ENCODE results near the gene CYS1.

The CYS1 gene

DNA sequence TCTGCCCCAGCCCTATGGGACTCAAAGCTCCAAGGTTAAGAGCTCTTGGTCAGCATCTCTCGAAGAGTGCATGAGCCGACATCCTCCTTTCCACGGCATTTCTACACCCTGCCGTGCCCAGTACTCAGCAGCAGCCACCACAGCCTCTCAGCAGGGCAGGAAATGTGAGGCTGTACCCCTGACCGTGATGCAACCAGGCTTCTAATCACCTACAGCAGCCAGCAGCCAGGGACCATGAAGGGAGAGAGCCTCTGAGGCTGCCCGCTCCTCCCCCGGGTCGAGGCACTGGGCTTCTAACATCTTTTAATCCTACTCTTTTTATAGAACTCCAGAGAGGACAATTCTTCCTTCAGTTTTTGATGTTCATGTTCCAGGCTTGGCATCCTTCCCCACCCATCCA, 6.5 kb downstream of the CYS1 start:
- DNase-seq, result peak in 5 of 58 donors; percentile 6 to 26 (median 24)

DNA sequence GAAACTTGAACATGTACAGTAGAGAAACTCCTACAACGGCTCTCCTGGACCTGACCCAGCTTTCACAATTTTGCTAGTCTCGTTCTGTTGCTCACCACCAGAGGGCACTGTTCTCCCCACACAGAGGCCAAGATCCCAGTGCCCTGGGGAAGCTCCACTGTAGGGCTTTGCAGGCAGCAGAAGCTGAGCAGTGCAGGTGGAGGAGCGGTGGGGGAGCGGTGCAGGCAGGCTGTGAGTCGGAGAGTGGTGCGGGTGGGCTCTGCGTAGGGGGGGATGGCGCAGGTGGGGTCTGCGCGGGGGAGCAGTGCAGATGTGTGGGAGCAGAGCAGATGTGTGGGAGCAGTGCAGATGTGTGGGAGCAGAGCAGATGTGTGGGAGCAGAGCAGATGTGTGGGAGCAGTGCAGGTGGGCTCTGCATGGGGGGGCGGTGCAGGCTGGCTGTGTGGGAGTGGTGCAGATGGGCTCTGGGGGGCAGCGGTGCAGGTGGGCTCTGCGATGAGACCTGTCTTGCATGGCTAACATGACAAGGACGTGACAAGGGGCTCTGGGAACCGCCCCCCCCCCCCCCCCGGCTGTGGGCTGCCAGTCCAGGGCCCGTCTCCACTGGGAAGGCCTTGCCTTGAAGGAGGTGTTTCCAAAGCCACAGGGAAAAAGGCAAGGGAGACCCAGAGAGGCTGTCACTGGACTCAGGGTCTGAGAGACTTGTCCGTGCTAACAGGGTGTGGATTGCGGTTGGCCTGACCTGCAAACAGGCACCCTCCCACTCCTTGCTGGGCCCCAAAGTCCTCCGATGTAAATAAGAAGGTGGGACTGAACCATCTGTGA, 7.3 kb downstream of the CYS1 start:
- peak in 49 of 58 donors; percentile 20 to 87 (median 57) for DNase-seq

GRCh38 chr2:10071595-10071994, 8.6 kb downstream of the CYS1 start:
- no peak for DNase-seq

- no peak for DNase-seq
These were observed 9.0 kb downstream of the CYS1 start for GRCh38 chr2:10071176-10071575.

- DNase-seq, result no peak
These were observed 12.3 kb downstream of the CYS1 start for GRCh38 chr2:10067881-10068280.

DNA sequence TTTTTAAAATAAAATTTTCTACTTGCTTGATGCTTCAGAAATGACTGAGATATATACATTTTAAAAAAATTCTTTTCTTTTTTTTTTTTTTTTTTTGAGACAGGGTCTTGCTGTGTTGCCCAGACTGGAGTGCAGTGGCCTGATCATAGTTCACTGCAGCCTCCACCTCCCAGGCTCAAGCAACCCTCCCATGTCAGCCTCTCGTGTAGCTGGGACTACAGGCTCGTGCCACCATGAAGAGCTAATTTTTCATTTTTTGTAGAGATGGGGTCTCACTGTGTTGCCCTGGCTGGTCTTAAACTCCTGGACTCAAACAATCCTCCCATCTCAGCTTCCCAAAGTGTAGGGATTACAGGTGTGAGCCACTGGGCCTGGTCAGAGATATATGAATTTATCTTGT, 12.9 kb downstream of the CYS1 start:
- DNase-seq, result no peak

GRCh38 chr2:10065773-10066055, 14.5 kb downstream of the CYS1 start:
- DNase-seq, result no peak

DNA sequence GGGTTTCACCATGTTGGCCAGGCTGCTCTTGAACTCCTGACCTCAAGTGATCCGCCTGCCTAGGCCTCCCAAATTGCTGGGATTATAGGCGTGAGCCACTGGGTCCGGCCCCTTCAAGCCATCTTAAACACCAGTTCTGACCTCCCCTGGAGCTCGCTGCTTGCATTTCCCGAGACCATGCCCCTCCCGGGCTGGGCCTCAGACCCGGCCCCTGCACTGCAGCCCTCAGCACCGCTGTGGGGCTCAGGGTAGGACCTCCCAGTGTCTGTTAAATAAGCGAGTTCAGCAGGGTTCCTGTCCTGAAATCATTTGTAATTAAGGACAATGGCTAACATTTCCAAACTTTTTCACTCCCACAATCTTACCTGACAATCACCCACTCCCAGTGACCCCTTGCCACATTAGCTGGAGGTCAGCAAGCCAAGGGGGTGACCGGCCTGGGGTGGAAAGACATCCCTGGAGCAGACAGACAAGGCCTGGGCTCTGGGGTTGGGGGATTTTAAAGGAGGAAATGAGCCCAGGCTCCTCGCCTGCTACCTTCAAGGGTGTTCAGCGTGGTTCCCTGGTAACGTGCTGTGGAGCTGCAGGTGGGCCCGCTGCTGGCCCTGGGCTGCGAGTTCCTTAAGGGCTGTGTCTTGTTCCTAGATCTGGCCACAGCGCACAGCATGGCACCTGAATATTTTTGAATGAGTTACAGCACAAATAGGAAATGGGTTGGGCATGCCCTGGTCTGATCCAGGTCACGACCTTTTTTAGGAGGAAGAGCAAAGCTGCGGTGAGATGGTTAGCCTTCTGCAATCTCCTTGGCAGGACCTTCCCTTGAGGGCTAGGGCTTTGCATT, 15.1 kb downstream of the CYS1 start:
- no peak for DNase-seq

DNA sequence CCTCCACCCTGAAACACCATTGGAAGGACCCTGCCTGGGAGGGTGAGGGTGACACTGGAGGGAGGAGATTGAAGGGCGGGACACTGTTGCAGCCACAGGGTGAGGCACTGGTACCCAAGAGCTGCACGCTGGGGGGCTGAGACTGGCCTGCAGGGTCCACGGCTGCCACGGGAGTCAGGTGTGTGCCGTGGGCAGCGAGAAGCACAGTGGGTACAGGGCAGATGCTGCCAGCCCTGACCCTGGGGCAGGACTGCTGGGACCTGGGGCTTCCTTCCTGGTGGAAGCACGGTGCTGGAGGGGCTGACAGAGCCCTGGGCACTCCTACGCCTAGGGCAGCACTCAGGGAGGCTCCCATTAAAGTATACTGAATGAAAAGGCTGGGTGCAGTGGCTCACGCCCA, 16.6 kb downstream of the CYS1 start:
- no peak for DNase-seq

GRCh38 chr2:10062931-10063365, 17.3 kb downstream of the CYS1 start:
- DNase-seq, result no peak

GRCh38 chr2:10061221-10061925, 18.8 kb downstream of the CYS1 start:
- DNase-seq, result no peak

DNA sequence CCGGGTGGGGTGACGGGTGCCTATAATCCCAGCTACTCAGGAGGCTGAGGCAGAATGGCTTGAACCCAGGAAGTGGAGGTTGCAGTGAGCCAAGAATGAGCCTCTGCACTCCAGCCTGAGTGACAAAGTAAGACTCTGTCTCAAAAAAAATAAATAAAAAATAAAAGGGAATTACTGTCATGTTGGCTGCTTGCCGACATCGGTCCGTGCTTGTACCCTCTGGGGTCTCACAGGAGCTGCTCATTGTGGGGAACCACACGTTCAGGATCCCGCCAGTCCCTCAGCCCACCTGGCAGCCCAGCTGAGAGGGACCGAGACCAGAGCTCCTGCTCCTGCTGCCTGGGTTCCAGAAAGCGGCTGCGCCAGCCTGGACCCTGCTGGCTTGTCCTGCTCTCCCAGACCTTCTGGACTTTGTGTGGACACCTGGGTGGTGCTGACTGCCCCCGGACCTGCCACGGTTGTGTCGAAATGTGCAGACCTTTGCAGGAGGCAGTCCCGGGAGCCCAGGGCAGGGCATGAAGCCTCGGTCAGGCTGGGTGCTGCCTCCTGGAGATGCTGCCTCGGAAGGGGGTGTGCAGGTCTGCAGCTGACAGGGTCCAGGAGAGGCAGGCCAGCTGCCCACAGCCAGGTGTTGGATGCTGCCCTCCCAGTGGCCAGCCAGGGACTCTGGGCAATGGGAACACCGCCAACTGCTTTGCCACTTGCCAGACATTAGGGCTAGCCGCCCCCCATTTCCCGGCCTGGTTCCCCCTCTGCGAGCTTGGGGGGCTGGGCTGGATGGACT, 20.5 kb downstream of the CYS1 start:
- no peak for DNase-seq

- DNase-seq, result no peak
These were observed 21.2 kb downstream of the CYS1 start for GRCh38 chr2:10059016-10059351.

- DNase-seq, result no peak
These were observed 21.8 kb downstream of the CYS1 start for GRCh38 chr2:10058251-10059015.

DNA sequence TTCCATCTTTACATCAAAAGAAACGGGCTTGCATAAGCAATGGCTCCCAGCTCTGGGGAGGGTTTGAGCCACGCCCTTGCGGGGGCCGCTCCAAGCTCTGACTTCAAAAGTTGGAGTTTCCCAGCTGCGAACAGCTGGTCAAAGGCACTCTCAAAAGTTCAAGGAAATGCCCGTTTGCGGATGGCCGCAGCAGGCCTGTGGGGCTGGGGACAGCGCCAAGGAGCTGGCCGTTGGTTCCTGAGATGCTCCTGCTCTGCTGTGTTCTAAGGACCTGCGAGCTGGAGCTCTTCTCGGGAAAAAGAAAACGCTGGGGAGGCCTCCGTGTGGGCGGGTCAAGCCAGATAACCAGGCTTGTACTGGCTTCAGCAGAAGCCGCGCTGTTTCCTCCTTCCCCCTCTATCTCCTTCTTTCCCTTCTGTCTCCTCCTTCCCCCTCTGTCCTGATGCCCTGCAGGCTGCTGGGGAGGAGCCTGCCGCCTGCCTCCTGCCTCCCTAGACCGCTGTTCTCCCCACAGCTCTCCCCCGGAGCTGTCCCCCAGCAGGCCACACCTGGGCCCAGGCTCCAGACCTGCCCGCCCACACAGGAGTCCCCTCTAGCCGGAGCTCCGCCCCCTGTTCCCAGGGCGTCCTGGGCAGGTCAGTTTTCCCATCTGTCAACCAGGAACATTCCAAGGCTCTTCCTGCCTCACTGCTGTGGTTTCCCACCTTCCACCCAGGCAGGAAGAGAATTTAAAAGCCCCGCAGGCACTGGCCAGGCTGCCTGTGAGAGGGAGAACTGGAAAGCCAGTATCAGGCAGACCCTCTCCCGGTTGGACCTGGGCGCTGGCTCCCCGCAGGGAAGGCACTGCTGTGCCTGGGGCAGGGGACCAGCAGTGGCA, 22.7 kb downstream of the CYS1 start:
- no peak for DNase-seq

- DNase-seq, result no peak
These were observed 23.8 kb downstream of the CYS1 start for GRCh38 chr2:10056439-10056838.

GRCh38 chr2:10054976-10055375, 25.2 kb downstream of the CYS1 start:
- DNase-seq, result no peak

- no peak for DNase-seq
These were observed 25.8 kb downstream of the CYS1 start for GRCh38 chr2:10054424-10054823.

DNA sequence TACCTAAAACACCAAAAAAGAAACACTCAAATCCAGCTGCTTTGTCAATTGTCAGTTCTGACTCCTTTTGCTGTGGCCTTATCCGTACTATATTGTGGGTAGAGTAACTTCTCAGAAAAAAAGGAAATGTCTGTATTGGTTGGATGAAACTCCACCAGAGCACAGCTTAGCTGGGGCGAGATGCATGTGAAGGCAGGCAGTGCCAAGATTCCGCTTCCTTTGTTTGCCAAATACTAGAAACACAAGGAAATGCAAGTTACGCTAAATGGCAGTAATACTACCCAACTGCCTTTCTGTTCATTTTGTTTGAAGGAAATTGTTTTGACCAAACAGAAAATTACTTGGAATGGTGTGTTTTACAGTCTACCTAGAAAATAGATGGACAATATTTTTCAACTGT, 26.9 kb downstream of the CYS1 start:
- no peak for DNase-seq

GRCh38 chr2:10052216-10052615, 28.0 kb downstream of the CYS1 start:
- DNase-seq, result no peak
